Measurements from ENCODE around the gene RNLS.

Gene RNLS

GRCh38 chr10:88473989-88474883 lies 108.9 kb downstream of the RNLS start:
- no peak for DNase-seq

DNA sequence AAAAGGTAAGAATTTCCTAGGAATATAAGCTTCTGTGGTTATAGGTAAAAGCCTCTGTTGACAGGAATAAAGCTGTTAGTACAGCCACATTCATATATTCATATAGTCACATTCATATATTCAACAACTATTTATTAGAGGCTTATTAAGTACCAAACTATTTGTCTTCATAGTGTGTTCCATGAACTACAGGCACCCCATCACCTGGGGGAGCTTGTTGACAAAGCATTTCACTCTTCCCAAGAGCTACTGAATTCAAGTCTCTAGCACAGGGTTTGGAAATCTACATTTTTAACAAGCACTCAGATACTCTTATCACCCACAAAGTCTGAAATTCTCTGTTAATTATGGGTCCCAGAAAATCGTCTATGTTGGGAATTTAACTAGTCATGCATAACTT lies 110.6 kb downstream of the RNLS start:
- DNase-seq = no peak

- DNase-seq = no peak
These were observed 111.2 kb downstream of the RNLS start for GRCh38 chr10:88471899-88472298.

DNA sequence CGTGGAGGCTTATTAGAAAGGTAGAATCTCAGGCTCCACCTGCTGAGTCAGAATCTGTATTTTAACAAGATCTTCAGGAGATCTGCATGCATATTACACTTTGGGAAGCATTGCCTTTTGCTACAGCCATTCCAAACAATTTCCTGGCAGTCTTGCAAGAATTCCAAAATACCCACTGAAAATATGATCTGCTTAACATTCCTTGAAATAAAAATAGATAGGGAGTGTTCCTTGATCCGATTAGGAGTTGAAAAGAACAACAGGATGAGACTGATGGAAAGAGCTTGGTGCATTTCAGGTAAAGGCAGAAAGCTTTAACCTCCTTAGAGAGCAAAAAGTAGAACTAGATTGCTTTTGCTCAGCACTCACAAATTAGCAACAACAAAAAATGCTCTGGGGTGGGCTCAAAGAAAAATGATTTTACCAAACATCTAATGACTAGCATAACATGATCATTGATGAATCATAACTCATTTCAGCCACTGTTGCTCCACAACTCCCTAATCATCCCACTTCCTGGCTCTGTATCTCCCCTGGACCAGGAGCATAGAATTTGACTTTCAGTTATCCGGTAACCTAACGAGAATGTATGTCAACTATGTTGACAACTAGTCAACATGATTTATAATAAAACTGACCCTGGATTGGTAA lies 115.2 kb downstream of the RNLS start:
- DNase-seq = no peak

DNA sequence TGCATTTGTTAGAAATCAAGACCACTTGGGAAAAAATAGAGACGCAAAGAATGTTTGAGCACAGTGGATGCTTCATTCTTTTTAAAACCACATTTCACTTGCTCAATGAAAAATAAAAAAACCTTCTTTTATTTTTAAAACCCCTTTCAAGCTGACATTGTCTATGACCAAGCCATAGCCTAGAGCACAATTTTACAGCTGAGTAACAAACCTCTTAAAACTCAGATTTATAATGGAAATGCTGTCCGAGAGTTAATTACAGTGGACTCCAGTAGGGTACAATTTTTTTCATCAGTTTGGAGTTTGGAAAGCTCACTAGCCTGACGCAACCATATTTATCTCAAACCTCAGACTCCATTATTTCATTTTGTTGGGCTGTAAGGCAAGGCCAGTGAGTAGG lies 116.3 kb downstream of the RNLS start:
- no peak for DNase-seq

GRCh38 chr10:88465765-88466164 lies 117.4 kb downstream of the RNLS start:
- DNase-seq = no peak

- no peak for DNase-seq
These were observed 119.3 kb downstream of the RNLS start for GRCh38 chr10:88463811-88464210.

- no peak for DNase-seq
These were observed 121.7 kb downstream of the RNLS start for GRCh38 chr10:88461426-88461825.

GRCh38 chr10:88459530-88459929 lies 123.6 kb downstream of the RNLS start:
- no peak for DNase-seq

DNA sequence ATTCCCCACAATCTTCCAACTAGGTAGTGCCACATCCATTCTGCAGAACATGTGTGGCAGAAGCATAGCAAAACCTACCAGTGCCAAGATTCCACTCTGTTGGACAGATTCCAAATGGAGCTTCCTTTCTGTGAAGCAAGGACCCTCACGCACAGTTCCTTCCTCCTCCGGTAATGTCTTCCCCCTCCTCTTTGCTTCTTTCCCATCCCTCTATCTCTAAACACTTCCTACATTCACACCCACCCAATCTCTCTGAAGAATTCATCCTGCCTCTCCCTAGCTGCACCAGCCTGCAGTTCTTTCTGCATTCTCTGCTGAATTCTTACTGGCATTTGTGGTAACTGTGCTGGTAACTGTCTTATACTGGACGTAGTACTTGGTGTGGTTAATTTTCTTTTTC lies 124.9 kb downstream of the RNLS start:
- no peak for DNase-seq

DNA sequence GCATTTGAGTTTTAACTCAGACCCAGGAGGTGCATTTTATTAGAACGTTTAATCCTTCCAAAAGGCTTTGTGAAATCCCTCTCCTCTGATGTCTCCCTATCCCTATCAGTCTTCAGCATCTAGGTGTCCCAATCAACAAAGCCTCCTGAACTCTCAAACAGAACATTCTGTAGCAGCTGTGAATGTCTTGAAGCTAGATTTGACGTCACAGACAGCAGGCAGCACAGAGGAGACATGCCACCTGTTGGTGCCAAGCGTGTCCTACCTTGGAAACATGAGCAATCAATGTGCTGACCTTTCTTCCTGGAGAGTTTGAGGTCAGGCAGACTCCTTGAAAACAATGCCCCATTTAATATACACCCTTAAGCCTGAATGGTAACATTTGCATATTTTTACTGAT lies 125.5 kb downstream of the RNLS start:
- no peak for DNase-seq

DNA sequence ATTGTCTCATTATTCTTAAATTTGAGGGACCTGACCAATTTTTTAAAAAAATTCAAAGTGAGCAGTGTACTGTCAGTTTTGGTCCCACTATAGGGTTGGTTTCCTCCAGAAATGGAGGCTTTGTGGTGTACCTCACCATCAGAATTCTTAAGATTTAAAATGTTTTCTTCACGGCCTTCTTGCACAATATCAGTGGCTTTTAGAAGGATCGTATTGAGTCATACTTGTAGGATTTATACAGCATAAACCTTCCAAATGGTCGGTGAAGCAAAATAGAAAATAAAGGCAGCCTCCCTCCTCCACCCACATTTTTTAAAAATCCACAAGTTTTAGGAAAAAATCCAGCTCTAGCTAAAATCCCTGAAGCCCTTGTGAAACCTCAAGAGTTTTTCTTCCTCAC lies 126.4 kb downstream of the RNLS start:
- no peak for DNase-seq

DNA sequence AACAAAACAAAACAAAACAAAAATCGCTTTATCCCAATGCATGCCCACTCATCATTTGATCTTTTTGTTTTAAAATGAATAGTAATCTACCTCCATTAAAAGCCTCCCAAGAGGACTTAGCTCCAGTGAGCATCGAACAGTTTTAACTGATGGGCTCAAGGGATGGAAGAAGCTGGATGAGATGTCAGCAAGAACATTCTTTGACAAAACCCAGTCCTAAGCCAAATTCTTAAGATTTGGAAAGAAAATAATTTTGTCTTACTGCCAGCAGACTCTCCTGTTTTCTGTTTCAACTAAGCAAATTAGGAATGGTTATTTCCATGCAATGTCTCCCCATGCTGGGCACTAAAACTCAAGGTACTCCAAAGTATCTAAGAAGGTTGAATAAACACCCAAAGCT lies 127.3 kb downstream of the RNLS start:
- no peak for DNase-seq

GRCh38 chr10:88450201-88450600 lies 132.9 kb downstream of the RNLS start:
- DNase-seq = no peak

GRCh38 chr10:88442716-88443115 lies 140.4 kb downstream of the RNLS start:
- no peak for DNase-seq

- no peak for DNase-seq
These were observed 142.6 kb downstream of the RNLS start for GRCh38 chr10:88440541-88440940.

- no peak for DNase-seq
These were observed 143.2 kb downstream of the RNLS start for GRCh38 chr10:88439932-88440331.

DNA sequence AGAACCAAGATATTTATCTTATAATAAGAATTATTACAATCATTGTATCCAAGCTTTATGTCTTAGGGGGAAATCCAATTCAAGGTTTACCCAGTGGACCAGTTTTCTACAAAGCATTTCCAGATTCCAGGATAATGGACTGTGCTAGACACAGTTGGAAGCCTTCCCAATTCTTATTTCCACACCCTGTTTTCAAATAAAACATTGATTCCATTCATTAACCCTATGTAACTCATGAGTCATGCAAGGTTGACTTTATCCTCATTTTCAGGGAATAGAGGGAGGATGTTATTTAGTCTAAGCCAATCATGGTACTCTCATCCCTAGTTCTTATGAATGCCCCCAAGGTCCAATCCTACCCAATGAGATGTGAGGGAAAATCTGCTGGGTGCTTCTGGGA lies 145.7 kb downstream of the RNLS start:
- no peak for DNase-seq

GRCh38 chr10:88433565-88434186 lies 149.4 kb downstream of the RNLS start:
- no peak for DNase-seq

- no peak for DNase-seq
These were observed 152.0 kb downstream of the RNLS start for GRCh38 chr10:88431103-88431502.

- DNase-seq = no peak
These were observed 154.1 kb downstream of the RNLS start for GRCh38 chr10:88428976-88429375.

DNA sequence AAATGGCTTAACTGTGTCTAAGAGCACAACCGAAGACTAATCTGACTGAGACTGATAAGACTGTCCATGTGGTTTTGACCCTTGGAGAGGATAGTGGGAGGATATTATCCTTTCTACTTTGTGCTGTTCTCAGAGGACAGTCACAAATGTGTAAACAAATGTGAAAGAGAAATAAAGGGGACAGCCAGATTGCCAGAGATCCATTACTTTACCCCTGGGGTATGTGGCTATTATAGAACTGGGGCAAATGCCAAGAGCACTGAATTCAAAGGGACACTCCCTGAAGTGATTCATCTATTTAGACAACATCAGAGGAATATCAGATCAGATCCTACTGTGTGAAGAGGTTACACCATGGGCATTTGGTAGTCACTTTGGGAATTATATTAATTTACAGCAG lies 154.7 kb downstream of the RNLS start:
- DNase-seq = no peak

DNA sequence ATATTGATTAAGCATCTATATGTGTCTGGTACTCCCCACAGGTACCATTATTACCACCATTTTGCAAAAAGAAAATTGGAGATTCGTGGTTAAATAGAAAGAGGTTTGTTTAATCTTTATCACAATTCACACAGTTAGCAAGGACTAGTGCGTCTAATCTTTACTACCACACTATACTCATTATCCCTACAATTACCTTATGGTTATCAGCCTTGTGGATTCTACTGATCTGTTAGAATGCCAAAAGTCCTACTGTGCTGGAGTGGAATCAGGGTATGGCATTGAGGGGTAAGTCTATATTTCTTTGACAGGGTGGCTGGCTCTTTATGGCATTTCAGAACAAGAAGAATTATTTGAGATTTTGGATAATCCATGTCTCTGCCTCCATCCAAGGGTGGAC lies 156.1 kb downstream of the RNLS start:
- DNase-seq = no peak

- DNase-seq = no peak
These were observed 158.2 kb downstream of the RNLS start for GRCh38 chr10:88424881-88425280.
